ENCODE results near the gene DNAI4.

- TF ChIP-seq CTCF (IDR thresholded peaks at IDR 0.05) (no peak), POLR2AphosphoS5 (IDR thresholded peaks at IDR 0.05) (no peak)
Observed at GRCh38 chr1:66947267-66947666, 22.6 kb upstream of the DNAI4 start.
